ENCODE results near the gene NT5DC3.

DNA sequence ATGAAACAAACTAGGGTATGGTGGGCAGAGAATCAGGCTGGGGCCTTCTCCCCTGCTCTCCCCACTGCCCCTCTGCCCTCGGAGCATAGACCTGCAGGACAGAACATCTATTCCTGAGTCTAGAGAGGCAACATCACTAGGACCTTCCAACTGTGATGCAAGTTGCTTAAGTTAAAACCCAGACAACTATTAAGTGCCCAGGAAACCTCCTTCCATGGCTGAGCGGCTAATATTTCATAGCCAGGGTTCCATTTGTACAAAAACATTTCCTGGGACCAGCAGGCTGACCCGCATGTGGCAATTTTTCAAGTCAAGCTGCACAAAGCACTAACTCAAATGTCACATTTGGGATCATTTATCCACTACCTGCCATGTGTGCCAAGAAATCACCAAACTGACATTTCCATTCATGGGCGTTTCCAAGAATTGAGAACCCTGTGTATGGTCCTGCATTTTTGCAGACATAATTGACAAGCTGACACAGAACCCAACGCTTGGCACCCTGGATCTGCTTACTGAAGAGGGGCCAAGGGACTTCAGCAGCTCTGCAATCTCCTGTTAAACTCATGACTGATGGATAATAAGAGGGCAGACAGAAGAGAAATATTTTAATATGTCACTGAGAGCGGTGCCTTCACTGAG lies 32.7 kb downstream of the NT5DC3 start:
- TF ChIP-seq CTCF (IDR thresholded peaks at IDR 0.05), result no peak
- no peak for TF ChIP-seq SP1 (CRISPR knock-in tag; conservative IDR thresholded peaks at IDR 0.05)

Measured in WTC11 (cell line).